HFF-Myc (cell line): ENCODE results near the gene HTR3A.
"Not testable (repeated sequence)": the region's sequence is repeated elsewhere in the genome, so short reads cannot be mapped to it uniquely, and the experiment has no call there.

Experiments used
- DNase-seq: peaks from one replicate; pipeline ENCODE4 v3.0.0-alpha.2; 2011; ENCODE audit warnings: low read depth; ENCODE audit errors: extremely low read depth
- H3K4me3 ChIP-seq: replicated peaks from 2 replicates; pipeline ENCODE4 v1.5.1; 2011; ENCODE audit warnings: low read depth, mild to moderate bottlenecking, control low read depth, low read length
- TF ChIP-seq, protein P1 (sequence below): IDR thresholded peaks from 2 replicates; pipeline ENCODE4 v1.5.1; 2012; ENCODE audit warnings: mild to moderate bottlenecking, low read depth, low read length, control low read depth; ENCODE audit errors: missing control alignments

HTR3A gene

DNA sequence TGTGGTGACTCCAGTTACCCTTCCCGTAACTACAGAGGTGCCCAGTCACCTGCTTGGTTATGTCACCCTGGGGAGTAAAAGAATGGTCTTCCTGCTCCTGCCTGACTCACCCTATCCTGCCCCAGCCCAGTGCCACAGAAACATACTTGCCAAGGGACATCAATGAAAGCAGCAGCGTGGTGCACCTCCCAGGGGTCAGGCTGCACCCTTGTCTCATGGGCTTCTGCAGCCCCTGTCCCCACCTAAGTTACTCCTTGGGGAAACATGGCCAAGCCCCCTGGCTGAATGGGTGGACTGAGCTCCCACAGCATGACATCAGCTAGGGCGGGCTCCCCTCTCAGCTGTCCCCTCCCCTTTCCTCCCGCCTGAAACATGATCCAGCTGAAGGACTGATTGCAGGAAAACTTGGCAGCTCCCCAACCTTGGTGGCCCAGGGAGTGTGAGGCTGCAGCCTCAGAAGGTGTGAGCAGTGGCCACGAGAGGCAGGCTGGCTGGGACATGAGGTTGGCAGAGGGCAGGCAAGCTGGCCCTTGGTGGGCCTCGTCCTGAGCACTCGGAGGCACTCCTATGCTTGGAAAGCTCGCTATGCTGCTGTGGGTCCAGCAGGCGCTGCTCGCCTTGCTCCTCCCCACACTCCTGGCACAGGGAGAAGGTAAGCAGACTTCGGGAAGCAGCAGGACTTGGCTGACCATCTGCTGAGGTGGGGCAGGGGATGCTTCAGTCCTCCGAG is at the start of gene HTR3A:
Gene HTR3A (plus strand): TSS at position 368 of the 730 bp plus-strand sequence. CDS start 218 bp downstream, at position 586.
- TF ChIP-seq, protein P1, sequence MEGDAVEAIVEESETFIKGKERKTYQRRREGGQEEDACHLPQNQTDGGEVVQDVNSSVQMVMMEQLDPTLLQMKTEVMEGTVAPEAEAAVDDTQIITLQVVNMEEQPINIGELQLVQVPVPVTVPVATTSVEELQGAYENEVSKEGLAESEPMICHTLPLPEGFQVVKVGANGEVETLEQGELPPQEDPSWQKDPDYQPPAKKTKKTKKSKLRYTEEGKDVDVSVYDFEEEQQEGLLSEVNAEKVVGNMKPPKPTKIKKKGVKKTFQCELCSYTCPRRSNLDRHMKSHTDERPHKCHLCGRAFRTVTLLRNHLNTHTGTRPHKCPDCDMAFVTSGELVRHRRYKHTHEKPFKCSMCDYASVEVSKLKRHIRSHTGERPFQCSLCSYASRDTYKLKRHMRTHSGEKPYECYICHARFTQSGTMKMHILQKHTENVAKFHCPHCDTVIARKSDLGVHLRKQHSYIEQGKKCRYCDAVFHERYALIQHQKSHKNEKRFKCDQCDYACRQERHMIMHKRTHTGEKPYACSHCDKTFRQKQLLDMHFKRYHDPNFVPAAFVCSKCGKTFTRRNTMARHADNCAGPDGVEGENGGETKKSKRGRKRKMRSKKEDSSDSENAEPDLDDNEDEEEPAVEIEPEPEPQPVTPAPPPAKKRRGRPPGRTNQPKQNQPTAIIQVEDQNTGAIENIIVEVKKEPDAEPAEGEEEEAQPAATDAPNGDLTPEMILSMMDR: no peak
- DNase-seq: no peak
- H3K4me3 ChIP-seq: no peak within 1 kb of the TSS

DNA sequence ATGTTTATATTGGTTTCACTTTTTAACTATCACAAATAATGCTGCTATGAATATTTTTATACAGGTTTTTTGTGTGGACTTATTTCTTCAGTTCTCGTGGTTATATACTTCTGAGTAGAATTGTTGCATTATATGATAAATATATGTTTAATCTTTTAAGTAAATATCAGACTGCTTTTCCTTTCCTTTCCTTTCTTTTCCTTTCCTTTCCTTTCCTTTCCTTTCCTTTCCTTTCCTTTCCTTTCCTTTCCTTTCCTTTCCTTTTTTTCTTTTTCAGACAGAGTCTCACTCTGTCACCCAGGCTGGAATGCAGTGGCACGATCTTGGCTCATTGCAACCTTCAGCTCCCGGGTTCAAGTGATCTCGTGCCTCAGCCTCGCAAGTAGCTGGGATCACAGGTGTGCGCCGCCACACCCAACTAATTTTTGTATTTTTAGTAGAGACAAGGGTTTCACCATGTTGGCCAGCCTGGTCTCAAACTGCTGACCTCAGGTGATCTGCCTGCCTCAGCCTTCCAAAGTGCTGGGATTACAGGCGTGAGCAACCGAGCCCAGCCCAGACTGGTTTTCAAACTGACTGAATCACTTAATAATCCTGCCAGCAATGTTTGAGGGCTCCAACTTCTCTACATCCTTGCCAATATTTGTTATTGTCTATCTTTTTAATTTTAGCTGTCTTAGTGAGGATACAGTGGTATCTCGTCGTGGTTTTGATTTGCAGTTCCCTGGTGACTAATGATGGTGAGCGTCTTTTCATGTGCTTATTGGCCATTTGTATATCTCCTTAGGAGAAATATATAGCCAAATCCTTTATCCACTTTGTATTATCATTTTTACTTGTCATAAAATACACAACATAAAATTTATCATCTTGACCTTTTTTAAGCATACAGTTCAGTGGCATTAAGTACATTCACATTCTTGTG is 48.4 kb upstream of the HTR3A start:
- TF ChIP-seq, protein P1: no peak
- no peak overlapping the region for H3K4me3 ChIP-seq
- no peak for DNase-seq

DNA sequence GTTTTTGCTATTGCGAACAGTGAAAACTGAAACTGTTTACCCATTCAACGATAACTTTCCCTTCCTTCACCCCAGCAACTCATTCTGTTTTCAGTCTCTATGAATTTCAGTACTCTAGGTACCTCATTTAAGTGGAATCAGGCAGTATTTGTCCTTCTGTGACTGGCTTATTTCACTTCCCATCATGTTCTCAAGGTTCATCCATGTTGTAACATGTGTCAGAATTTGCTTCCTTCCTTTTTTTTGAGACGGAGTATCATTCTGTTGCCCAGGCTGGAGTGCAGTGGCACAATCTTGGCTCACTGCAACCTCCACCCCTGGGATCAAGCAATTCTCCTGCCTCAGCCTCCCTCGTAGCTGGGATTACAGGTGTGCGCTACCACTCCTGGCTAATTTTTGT is 46.6 kb upstream of the HTR3A start:
- DNase-seq: no peak
- H3K4me3 ChIP-seq: no peak overlapping the region
- TF ChIP-seq, protein P1: no peak

DNA sequence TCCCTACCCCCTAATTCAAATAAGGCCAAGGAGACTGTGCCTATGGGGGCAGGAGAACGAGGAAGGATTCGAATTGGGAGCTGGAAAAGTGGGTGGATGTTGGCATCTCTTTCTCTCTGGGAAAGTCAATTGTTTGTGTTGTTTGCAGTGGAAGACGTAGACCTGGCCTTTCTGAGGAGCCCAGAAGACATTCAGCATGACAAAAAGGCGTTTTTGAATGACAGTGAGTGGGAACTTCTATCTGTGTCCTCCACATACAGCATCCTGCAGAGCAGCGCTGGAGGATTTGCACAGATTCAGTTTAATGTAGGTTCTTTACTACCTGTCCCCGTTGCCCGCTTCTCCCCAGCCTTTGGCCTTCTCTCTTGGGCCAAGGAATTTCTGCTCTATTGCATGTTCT is 42.1 kb upstream of the HTR3A start:
- TF ChIP-seq, protein P1: no peak
- no peak overlapping the region for H3K4me3 ChIP-seq
- no peak for DNase-seq

DNA sequence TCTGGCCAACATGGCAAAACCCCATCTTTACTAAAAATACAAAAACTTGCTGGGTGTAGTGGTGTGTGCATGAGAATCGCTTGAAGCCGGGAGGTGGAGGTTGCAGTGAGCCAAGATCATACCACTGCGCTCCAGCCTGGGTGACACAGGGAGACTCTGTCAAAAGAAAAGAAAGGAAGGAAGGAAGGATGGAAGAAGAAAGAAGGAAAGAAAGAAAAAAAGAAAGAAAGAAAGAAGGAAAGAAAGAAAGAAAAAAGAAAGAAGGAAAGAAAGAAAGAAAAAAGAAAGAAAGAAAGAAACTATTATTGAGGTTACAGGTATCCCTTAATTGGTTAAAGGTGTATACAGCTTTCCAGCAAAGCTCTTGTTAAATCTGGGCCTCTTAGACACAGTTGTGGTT is 40.7 kb upstream of the HTR3A start:
- DNase-seq, H3K4me3 ChIP-seq: not testable (repeated sequence)

DNA sequence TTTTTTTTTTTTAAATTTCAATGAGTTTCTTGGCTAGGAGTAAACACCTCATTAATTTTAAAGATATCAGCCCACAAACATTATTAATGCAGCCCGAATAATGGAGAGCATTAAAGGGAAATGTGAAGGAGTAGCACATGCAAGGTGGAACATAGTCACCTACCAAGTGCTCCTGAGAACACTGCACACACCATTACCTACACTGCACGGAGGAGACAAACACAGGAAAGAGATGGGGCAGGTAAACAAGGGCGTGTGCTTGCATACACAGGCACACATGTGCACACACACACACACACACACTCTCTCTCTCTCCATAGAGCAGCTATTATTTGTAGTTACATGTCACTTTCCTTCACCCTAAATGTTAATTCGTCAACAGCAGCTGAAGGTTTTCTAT is 40.1 kb upstream of the HTR3A start:
- DNase-seq: no peak
- TF ChIP-seq, protein P1: no peak
- no peak overlapping the region for H3K4me3 ChIP-seq

DNA sequence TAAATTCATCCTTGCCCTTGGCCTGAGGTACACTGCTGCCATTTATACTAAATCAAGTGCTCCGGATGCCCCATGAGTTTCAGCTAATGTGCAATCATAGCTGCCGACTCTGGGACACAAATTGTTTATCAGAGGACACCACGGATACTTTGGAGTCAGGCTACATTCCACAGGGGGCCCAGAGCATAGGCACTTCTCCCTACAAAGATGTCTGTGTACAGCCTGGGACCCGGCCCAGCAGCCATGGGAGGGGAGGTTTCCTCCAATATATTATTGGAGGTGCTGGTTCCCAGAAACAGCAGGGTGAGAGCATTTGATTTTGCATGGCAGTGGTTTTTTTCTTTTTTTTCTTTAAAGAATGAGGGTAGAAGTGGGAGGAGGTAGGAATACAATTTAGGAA is 39.0 kb upstream of the HTR3A start:
- H3K4me3 ChIP-seq: no peak overlapping the region
- no peak for DNase-seq
- TF ChIP-seq, protein P1: no peak
